HFFc6 (cell line): ENCODE measurements around the gene ASB3. TPM values are rescaled to one million over a fixed set of nuclear protein-coding genes. Genes with fewer than 3 reads are reported as not detected.

Experiments
- DNase-seq: peaks from one replicate; pipeline ENCODE4 v3.0.0-alpha.2; 2018
- H3K27ac Mint-ChIP-seq: 2 replicates; pipeline ENCODE4 v1.8.0; 2020; ENCODE audit warnings: mild to moderate bottlenecking, mixed read lengths
- H3K27me3 Mint-ChIP-seq: 2 replicates; pipeline ENCODE4 v1.8.0; 2021; ENCODE audit warnings: mild to moderate bottlenecking, moderate library complexity, mixed read lengths; ENCODE audit not compliant: insufficient read depth
- H3K36me3 Mint-ChIP-seq: 2 replicates; pipeline ENCODE4 v1.8.0; 2021; ENCODE audit warnings: low read depth, mixed read lengths
- H3K4me1 Mint-ChIP-seq: 2 replicates; pipeline ENCODE4 v1.8.0; 2020; ENCODE audit warnings: low read depth, mixed read lengths
- H3K4me3 Mint-ChIP-seq: 2 replicates; pipeline ENCODE4 v1.8.0; 2020; ENCODE audit warnings: mild to moderate bottlenecking, moderate library complexity, mixed read lengths
- H3K9me3 Mint-ChIP-seq: 2 replicates; pipeline ENCODE4 v1.8.0; 2020; ENCODE audit warnings: mild to moderate bottlenecking, mixed read lengths
- CTCF ChIP-seq: fragments of 200-600 bp; sonication (generic); IDR thresholded peaks from 2 replicates; pipeline ENCODE4 v1.5.0; 2021; ENCODE audit warnings: antibody characterized with exemption, mild to moderate bottlenecking
- total RNA-seq, 6 experiments: library from RNA; stranded (reverse); fragmentation: NEBNext Ultra II Directional; extraction: Animal tissue kit (Norgen Biotek cat#: 25700); gene quantifications; 2 replicates in 1 of 6; 3 replicates in 5 of 6; pipeline ENCODE4 v1.2.3, GENCODE V29; 2021

ASB3 gene
- total RNA-seq, 6 experiments from 2014 or later, result 15.7 to 22.0 (median 17.3) TPM

- H3K27me3 Mint-ChIP-seq, result no peaks in the 10 kb centered on the region; the same call in 1 of the 2 replicates
- peaks cover 23% of the 10 kb centered on the region for H3K36me3 Mint-ChIP-seq
- no peaks in the 10 kb centered on the region for H3K4me1 Mint-ChIP-seq
- no peak overlapping the region for H3K4me3 Mint-ChIP-seq
- no peak overlapping the region for H3K27ac Mint-ChIP-seq
- no peak for DNase-seq
- TF ChIP-seq CTCF, result no peak
- H3K9me3 Mint-ChIP-seq, result no peaks in the 10 kb centered on the region
These were observed 33.3 kb upstream of the ASB3 start for GRCh38 chr2:53820048-53820447.

- TF ChIP-seq CTCF, result no peak
- Mint-ChIP-seq H3K4me1 (no peaks in the 10 kb centered on the region), H3K27ac (no peak overlapping the region), H3K4me3 (no peak overlapping the region), H3K9me3 (no peaks in the 10 kb centered on the region), H3K36me3 (peaks cover 23% of the 10 kb centered on the region), H3K27me3 (no peaks in the 10 kb centered on the region; the same call in 1 of the 2 replicates)
- DNase-seq, result no peak
These were observed 32.9 kb upstream of the ASB3 start for GRCh38 chr2:53819634-53820033.

GRCh38 chr2:53818854-53819435, 32.2 kb upstream of the ASB3 start:
- H3K9me3 Mint-ChIP-seq, result no peaks in the 10 kb centered on the region
- no peak for DNase-seq
- H3K36me3 Mint-ChIP-seq, result peaks cover 23% of the 10 kb centered on the region
- H3K4me3 Mint-ChIP-seq, result no peak overlapping the region
- H3K27me3 Mint-ChIP-seq, result no peaks in the 10 kb centered on the region; the same call in 1 of the 2 replicates
- no peak overlapping the region for H3K27ac Mint-ChIP-seq
- no peaks in the 10 kb centered on the region for H3K4me1 Mint-ChIP-seq
- no peak for TF ChIP-seq CTCF

- TF ChIP-seq CTCF, result no peak
- no peak overlapping the region for H3K4me3 Mint-ChIP-seq
- H3K4me1 Mint-ChIP-seq, result no peaks in the 10 kb centered on the region
- peaks cover 2% of the 10 kb centered on the region for H3K27me3 Mint-ChIP-seq
- no peak for DNase-seq
- no peaks in the 10 kb centered on the region for H3K9me3 Mint-ChIP-seq
- peaks cover 16% of the 10 kb centered on the region for H3K36me3 Mint-ChIP-seq
- no peak overlapping the region for H3K27ac Mint-ChIP-seq
These were observed 26.4 kb upstream of the ASB3 start for GRCh38 chr2:53813151-53813550.

GRCh38 chr2:53811601-53812000, 24.8 kb upstream of the ASB3 start:
- Mint-ChIP-seq H3K9me3 (no peaks in the 10 kb centered on the region), H3K27me3 (peaks cover 2% of the 10 kb centered on the region), H3K4me1 (no peaks in the 10 kb centered on the region), H3K27ac (no peak overlapping the region), H3K36me3 (peaks cover 13% of the 10 kb centered on the region), H3K4me3 (no peak overlapping the region)
- no peak for DNase-seq
- TF ChIP-seq CTCF, result no peak
